IMR-90 (cell line): ENCODE data around the gene CREB5. TPM values are rescaled to one million over a fixed set of nuclear protein-coding genes. Genes with fewer than 3 reads are reported as not detected.

Experiments
- ATAC-seq: fragments of 200-7000 bp; cut with Tn5 transposase; 2 replicates; pipeline ENCODE4 v1.9.1; 2020; ENCODE audit warnings: low read depth, mild to moderate bottlenecking, moderate library complexity
- BruUV-seq: library from RNA; stranded (reverse); fragments of 400-500 nt; replicated peaks from 2 replicates; lab custom pipeline; 2021; lab: Mats Ljungman, UMichigan
- CTCF ChIA-PET: fragments of 300-600 bp; formaldehyde crosslinking; extraction: SDS; loops from one replicate; lab custom pipeline; 2021; ENCODE audit warnings: antibody characterized with exemption; lab: Yijun Ruan, JAX
- POLR2A ChIA-PET: fragments of 300-600 bp; sonication (Branson Sonifier 250); formaldehyde crosslinking; loops from one replicate; lab custom pipeline; 2022; ENCODE audit warnings: antibody characterized with exemption; ENCODE audit not compliant: unreplicated experiment; lab: Charles Lee
- DNase-seq: peaks from one replicate; pipeline ENCODE4 v3.0.0; 2013
- H2AFZ ChIP-seq: replicated peaks from 2 replicates; pipeline ENCODE3; 2013; ENCODE audit warnings: low read length, mild to moderate bottlenecking; ENCODE audit not compliant: poor library complexity
- H2AK5ac ChIP-seq: 2 replicates; pipeline ENCODE4 v1.6.1; 2013; ENCODE audit warnings: low read depth, low read length, inconsistent platforms
- H2AK9ac ChIP-seq: replicated peaks from 2 replicates; pipeline ENCODE3; 2013; ENCODE audit warnings: mild to moderate bottlenecking, low read depth, low read length, moderate library complexity; ENCODE audit not compliant: poor library complexity
- H2BK120ac ChIP-seq: 2 replicates; pipeline ENCODE4 v1.6.1; 2013; ENCODE audit warnings: low read depth, low read length, inconsistent platforms
- H2BK15ac ChIP-seq: 3 replicates; pipeline ENCODE4 v1.6.1; 2013; ENCODE audit warnings: low read depth, low read length, inconsistent platforms
- H2BK20ac ChIP-seq: 2 replicates; pipeline ENCODE4 v1.6.1; 2013; ENCODE audit warnings: low read depth, mild to moderate bottlenecking, inconsistent platforms, low read length, moderate library complexity
- H2BK5ac ChIP-seq: 2 replicates; pipeline ENCODE4 v1.6.1; 2013; ENCODE audit warnings: mild to moderate bottlenecking, low read depth, low read length, inconsistent platforms; ENCODE audit not compliant: poor library complexity, severe bottlenecking
- H3K14ac ChIP-seq: replicated peaks from 2 replicates; pipeline ENCODE4 v1.6.1; 2013; ENCODE audit warnings: low read depth, low read length, inconsistent platforms
- H3K18ac ChIP-seq: 2 replicates; pipeline ENCODE4 v1.6.1; 2013; ENCODE audit warnings: low read depth, low read length, control low read depth
- H3K23ac ChIP-seq: 2 replicates; pipeline ENCODE4 v1.6.1; 2013; ENCODE audit warnings: low read depth, low read length, inconsistent platforms
- H3K27ac ChIP-seq: 2 replicates; pipeline ENCODE4 v1.5.1; 2013; ENCODE audit warnings: mild to moderate bottlenecking, control low read depth, low read length; ENCODE audit not compliant: insufficient read depth
- H3K27me3 ChIP-seq: 2 replicates; pipeline ENCODE4 v1.6.1; 2013; ENCODE audit warnings: low read length; ENCODE audit not compliant: control insufficient read depth, insufficient read depth
- H3K36me3 ChIP-seq: 2 replicates; pipeline ENCODE4 v1.6.1; 2013; ENCODE audit warnings: low read length, mixed read lengths; ENCODE audit not compliant: control insufficient read depth, insufficient read depth
- H3K4ac ChIP-seq: 2 replicates; pipeline ENCODE4 v1.6.1; 2013; ENCODE audit warnings: low read depth, low read length, inconsistent platforms
- H3K4me1 ChIP-seq: 2 replicates; pipeline ENCODE4 v1.6.1; 2013; ENCODE audit warnings: low read length, mixed read lengths; ENCODE audit not compliant: control insufficient read depth, insufficient read depth
- H3K4me2 ChIP-seq: 2 replicates; pipeline ENCODE4 v1.6.1; 2013; ENCODE audit warnings: low read depth, mild to moderate bottlenecking, control low read depth, low read length, moderate library complexity
- H3K4me3 ChIP-seq: 2 replicates; pipeline ENCODE4 v1.5.1; 2013; ENCODE audit warnings: low read depth, mild to moderate bottlenecking, control low read depth, low read length, moderate library complexity; ENCODE audit not compliant: insufficient read depth
- H3K56ac ChIP-seq: 2 replicates; pipeline ENCODE4 v1.6.1; 2013; ENCODE audit warnings: low read length, inconsistent platforms; ENCODE audit not compliant: insufficient read depth; ENCODE audit errors: extremely low read depth
- H3K79me1 ChIP-seq, 2 experiments: 2 replicates each; pipeline ENCODE4 v1.6.1; 2013; ENCODE audit warnings: low read length in 2 of 2, inconsistent platforms in 1 of 2, low read depth in 1 of 2
- H3K9ac ChIP-seq: 2 replicates; pipeline ENCODE4 v1.6.1; 2013; ENCODE audit warnings: low read depth, low read length, control low read depth
- H3K9me1 ChIP-seq: 2 replicates; pipeline ENCODE4 v1.6.1; 2013; ENCODE audit warnings: low read length, inconsistent platforms; ENCODE audit not compliant: insufficient read depth
- H3K9me3 ChIP-seq: 2 replicates; pipeline ENCODE4 v1.6.1; 2013; ENCODE audit warnings: low read length; ENCODE audit not compliant: control insufficient read depth, insufficient read depth
- H4K20me1 ChIP-seq: 2 replicates; pipeline ENCODE4 v1.6.1; 2013; ENCODE audit warnings: low read length, inconsistent platforms; ENCODE audit not compliant: insufficient read depth
- H4K5ac ChIP-seq: 2 replicates; pipeline ENCODE4 v1.6.1; 2013; ENCODE audit warnings: mild to moderate bottlenecking, low read depth, low read length, control low read depth
- H4K8ac ChIP-seq, 2 experiments: 2 replicates each; pipeline ENCODE4 v1.6.1; 2013; ENCODE audit warnings: low read depth in 2 of 2, low read length in 2 of 2, control low read depth in 1 of 2, inconsistent platforms in 1 of 2
- H4K91ac ChIP-seq: 2 replicates; pipeline ENCODE4 v1.6.1; 2013; ENCODE audit warnings: low read depth, low read length, inconsistent platforms; ENCODE audit not compliant: insufficient read depth
- BHLHE40 ChIP-seq: fragments of 150-350 bp; IDR thresholded peaks from 2 replicates; pipeline ENCODE4 v1.6.1; 2016; ENCODE audit warnings: mild to moderate bottlenecking, low read depth, low read length
- CHD1 ChIP-seq: IDR thresholded peaks from 2 replicates; pipeline ENCODE4 v1.6.1; 2012; ENCODE audit warnings: low read depth, low read length, improper control_type of control experiment
- CTCF ChIP-seq: conservative IDR thresholded peaks from 2 replicates; pipeline ENCODE4 v1.5.1; 2012; ENCODE audit warnings: mild to moderate bottlenecking, low read depth, low read length, improper control_type of control experiment
- ELK1 ChIP-seq: fragments of 150-350 bp; IDR thresholded peaks from 2 replicates; pipeline ENCODE4 v1.6.1; 2016; ENCODE audit warnings: low read depth, mild to moderate bottlenecking, low read length, moderate library complexity, borderline replicate concordance
- MAFK ChIP-seq: IDR thresholded peaks from 2 replicates; pipeline ENCODE4 v1.6.1; 2012; ENCODE audit warnings: low read depth, low read length, improper control_type of control experiment
- MAZ ChIP-seq: IDR thresholded peaks from 2 replicates; pipeline ENCODE4 v1.6.1; 2012; ENCODE audit warnings: low read depth, mild to moderate bottlenecking, low read length, improper control_type of control experiment, moderate library complexity, borderline replicate concordance
- RAD21 ChIP-seq: IDR thresholded peaks from 2 replicates; pipeline ENCODE4 v1.6.1; 2012; ENCODE audit warnings: low read length, improper control_type of control experiment
- WGBS, 2 experiments: methylation state at CpG; one replicate each; pipeline versions ENCODE4 v1.1.5 to v1.1.7; 2013; ENCODE audit warnings: missing lambda C conversion rate in 2 of 2; ENCODE audit not compliant: insufficient read length in 1 of 2; ENCODE audit errors: extremely low coverage in 2 of 2; 5-methylcytosine and 5-hydroxymethylcytosine counted together
- dilution Hi-C: fragments of 300-500 bp; cut with HindIII; formaldehyde crosslinking; loops from one replicate; pipeline ENCODE4 v1.14.3; 2018; ENCODE audit warnings: low sequenced_read_pairs; ENCODE audit not compliant: unreplicated experiment
- in situ Hi-C: fragments of 300-500 bp; cut with MboI; formaldehyde crosslinking; loops from 3 replicates; pipeline ENCODE4 v1.14.3; 2019; ENCODE audit warnings: low sequenced_read_pairs, inconsistent platforms, mixed read lengths
- intact Hi-C: fragments of 100-400 bp; cut with micrococcal nuclease; formaldehyde crosslinking; loops from 2 replicates; pipeline ENCODE4 v1.10.0; 2022
- polyA plus RNA-seq, 3 experiments: library from polyadenylated mRNA; depleted of rRNA; stranded (reverse); fragments of >200 nt; gene quantifications; 2 replicates each; pipeline ENCODE4 v1.2.3, GENCODE V29; 2012; ENCODE audit warnings: low replicate concordance in 1 of 3
- total RNA-seq: library from RNA; depleted of rRNA; stranded (reverse); fragments of >200 nt; gene quantifications from 2 replicates; pipeline ENCODE4 v1.2.3, GENCODE V29; 2012

Gene CREB5
- total and polyA plus RNA-seq, 2 of the 4 experiments (the other 2 are of a cell fraction), result 7.3 to 13.1 TPM

- Histone ChIP-seq H3K4me3 (no peak overlapping the region), H3K4ac (no peak overlapping the region), H3K36me3 (no peaks in the 10 kb centered on the region), H3K9me3 (peaks cover 2% of the 10 kb centered on the region), H3K14ac (no peak overlapping the region), H3K27ac (no peak overlapping the region), H3K4me2 (no peak overlapping the region), H4K5ac (no peak overlapping the region), H2BK5ac (no peak overlapping the region), H2AK9ac (no peak overlapping the region), H4K8ac (no peak overlapping the region), H2AFZ (no peak overlapping the region), H4K20me1 (no peaks in the 10 kb centered on the region), H2BK15ac (no peak overlapping the region), H2BK120ac (no peak overlapping the region), H4K91ac (no peak overlapping the region), H3K56ac (no peak overlapping the region), H2AK5ac (no peak overlapping the region), H3K18ac (no peak overlapping the region), H3K4me1 (no peaks in the 10 kb centered on the region; the same call in 1 of the 2 replicates), H3K27me3 (no peaks in the 10 kb centered on the region), H3K9me1 (no peaks in the 10 kb centered on the region), H2BK20ac (no peak overlapping the region), H3K9ac (no peak overlapping the region), H3K23ac (no peak overlapping the region), H3K79me1 (no peaks in the 10 kb centered on the region)
- DNase-seq (no peak), ATAC-seq (no peak)
- in situ Hi-C loops (no loop called here), intact Hi-C loops (no loop called here), dilution Hi-C loops (no loop called here)
- ChIA-PET POLR2A (no interaction called here), CTCF (no interaction called here)
- WGBS, 2 experiments, result no CpG with 5 or more reads among the region's 3 CpGs
- BruUV-seq, result no TSS peak
- TF ChIP-seq RAD21 (no peak), CTCF (no peak), MAZ (no peak), BHLHE40 (no peak), ELK1 (no peak), MAFK (no peak), CHD1 (no peak)
Measured at GRCh38 chr7:28542410-28542809, 130.1 kb downstream of the CREB5 start.
